NT2/D1 (cell line): Measurements from ENCODE around the gene CELSR1.

Source experiments
- DNase-seq: peaks from one replicate; pipeline ENCODE4 v3.0.0-alpha.2; 2011; ENCODE audit warnings: low read depth, low spot score
- H3K27me3 ChIP-seq: 2 replicates; pipeline ENCODE4 v1.6.0; 2011; ENCODE audit warnings: mild to moderate bottlenecking; ENCODE audit not compliant: insufficient read length, insufficient read depth
- H3K36me3 ChIP-seq: 2 replicates; pipeline ENCODE4 v1.6.1; 2011; ENCODE audit warnings: mild to moderate bottlenecking, low read length, mixed read lengths; ENCODE audit not compliant: insufficient read depth, insufficient read length
- H3K4me1 ChIP-seq: 2 replicates; pipeline ENCODE4 v1.5.1; 2011; ENCODE audit not compliant: insufficient read depth, insufficient read length
- H3K4me3 ChIP-seq: 2 replicates; pipeline ENCODE4 v1.5.1; 2011; ENCODE audit warnings: low read depth; ENCODE audit not compliant: insufficient read length
- H3K9ac ChIP-seq: 2 replicates; pipeline ENCODE4 v1.6.0; 2011; ENCODE audit warnings: low read depth; ENCODE audit not compliant: insufficient read length
- H3K9me3 ChIP-seq: 2 replicates; pipeline ENCODE4 v1.5.1; 2011; ENCODE audit warnings: mild to moderate bottlenecking, low read length; ENCODE audit not compliant: insufficient read depth
- SUZ12 ChIP-seq: IDR thresholded peaks from 2 replicates; pipeline ENCODE4 v1.6.1; 2011; ENCODE audit not compliant: insufficient read length, insufficient read depth; ENCODE audit errors: extremely low read depth
- YY1 ChIP-seq: IDR thresholded peaks from 2 replicates; pipeline ENCODE4 v1.6.1; 2011; ENCODE audit not compliant: insufficient read length, insufficient read depth
- ZNF274 ChIP-seq: IDR thresholded peaks from 2 replicates; pipeline ENCODE4 v1.6.1; 2011; ENCODE audit warnings: mild to moderate bottlenecking, low read depth, low read length

The CELSR1 gene

DNA sequence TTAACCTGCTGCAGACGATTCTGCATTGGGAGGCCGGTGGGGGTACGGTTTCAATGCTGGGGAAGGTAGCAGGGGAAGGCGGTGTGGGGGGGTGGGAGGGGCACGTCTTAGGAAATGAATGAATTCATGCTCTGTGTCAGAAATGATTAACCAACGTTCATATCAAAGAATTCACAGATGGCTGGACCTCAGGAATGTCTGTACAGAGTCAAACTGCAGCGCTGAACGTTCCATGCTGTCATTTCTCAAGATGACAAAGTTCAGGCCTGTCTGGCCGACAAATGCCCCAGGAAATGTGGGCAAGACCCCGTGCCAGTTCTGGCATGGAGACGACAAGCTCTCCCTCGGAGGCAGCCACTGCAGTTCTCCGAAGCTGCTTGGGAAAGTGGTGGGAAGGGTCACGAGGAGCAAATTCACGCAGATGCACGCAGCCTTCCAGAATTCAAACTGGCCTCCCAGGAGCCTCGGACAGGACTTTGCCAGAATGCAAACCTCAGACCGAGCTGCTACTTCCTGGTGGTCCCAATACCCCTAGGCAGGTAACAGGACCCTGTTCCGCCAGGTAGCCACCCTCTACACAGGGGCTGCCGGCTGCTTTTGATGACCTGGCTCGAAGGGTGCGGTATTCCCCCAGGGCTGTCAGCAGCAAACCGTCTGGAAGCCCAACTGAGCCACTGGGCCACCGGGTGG, 120.4 kb downstream of the CELSR1 start:
- no peak overlapping the region for H3K9ac ChIP-seq
- no peak overlapping the region for H3K4me3 ChIP-seq
- H3K27me3 ChIP-seq, result no peaks in the 10 kb centered on the region
- no peaks in the 10 kb centered on the region for H3K4me1 ChIP-seq
- H3K36me3 ChIP-seq, result peaks cover 4% of the 10 kb centered on the region
- DNase-seq, result no peak
- no peaks in the 10 kb centered on the region for H3K9me3 ChIP-seq
- no peak for TF ChIP-seq ZNF274
- no peak for TF ChIP-seq YY1
- no peak for TF ChIP-seq SUZ12

DNA sequence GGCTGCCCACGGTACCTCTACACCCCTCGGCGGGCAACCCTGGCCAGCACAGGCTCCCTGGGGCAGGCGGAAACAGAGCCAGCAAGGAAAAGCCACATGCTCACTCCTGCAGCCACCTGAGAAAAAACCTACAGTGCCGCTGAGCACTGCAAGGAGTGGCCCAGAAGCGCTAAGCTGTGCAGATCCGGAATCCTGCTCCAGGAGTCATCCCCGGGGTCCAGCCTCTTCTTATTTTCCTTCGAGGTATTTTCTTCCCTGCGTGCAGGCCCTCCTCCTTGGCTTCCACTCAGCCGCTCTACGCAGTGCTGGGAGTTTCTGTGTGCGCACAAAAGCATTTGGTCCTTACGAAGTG, 120.9 kb downstream of the CELSR1 start:
- TF ChIP-seq SUZ12 (no peak), YY1 (no peak), ZNF274 (no peak)
- no peaks in the 10 kb centered on the region for H3K9me3 ChIP-seq
- H3K4me3 ChIP-seq, result no peak overlapping the region
- no peaks in the 10 kb centered on the region for H3K4me1 ChIP-seq
- no peaks in the 10 kb centered on the region for H3K27me3 ChIP-seq
- DNase-seq, result no peak
- no peak overlapping the region for H3K9ac ChIP-seq
- H3K36me3 ChIP-seq, result peaks cover 4% of the 10 kb centered on the region

DNA sequence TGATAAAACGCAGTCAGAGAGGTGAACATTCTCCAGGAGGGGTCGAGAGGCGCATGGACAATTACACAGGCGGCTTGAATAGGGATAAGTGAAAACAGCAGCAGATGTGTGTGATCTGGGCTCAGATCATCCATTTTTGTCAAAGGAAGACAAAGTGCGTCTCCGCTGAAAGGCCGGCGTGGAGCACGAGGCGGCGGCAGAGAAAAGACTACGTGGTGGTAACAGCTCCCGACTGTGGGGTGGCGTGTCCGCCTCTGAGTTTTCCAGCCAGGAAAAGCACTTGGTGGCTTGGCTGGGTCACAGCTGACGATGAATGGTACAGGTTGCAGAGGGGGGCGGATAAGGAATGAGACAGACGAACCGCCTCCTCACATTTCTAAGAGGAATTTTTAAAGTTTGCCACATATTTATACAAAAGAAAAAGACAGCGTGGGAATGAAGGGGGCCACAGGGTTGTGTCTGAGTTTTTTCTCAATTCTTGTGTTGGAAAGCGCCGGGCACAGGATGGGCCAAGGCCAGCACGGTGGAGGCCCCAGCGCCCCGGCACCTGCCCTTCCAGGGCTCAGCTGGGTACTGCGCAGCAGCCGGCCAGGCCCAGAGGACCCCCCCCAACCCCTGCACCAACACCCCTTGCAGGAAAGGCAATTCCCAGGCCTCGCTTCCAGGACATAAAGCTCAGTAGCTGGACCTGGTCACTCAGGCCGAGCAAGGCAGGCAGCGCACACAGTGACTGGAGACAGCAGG, 121.5 kb downstream of the CELSR1 start:
- no peaks in the 10 kb centered on the region for H3K9me3 ChIP-seq
- no peak for DNase-seq
- no peaks in the 10 kb centered on the region for H3K27me3 ChIP-seq
- peaks cover 4% of the 10 kb centered on the region for H3K36me3 ChIP-seq
- H3K9ac ChIP-seq, result no peak overlapping the region
- no peaks in the 10 kb centered on the region for H3K4me1 ChIP-seq
- no peak for TF ChIP-seq ZNF274
- no peak for TF ChIP-seq YY1
- no peak for TF ChIP-seq SUZ12
- H3K4me3 ChIP-seq, result no peak overlapping the region

DNA sequence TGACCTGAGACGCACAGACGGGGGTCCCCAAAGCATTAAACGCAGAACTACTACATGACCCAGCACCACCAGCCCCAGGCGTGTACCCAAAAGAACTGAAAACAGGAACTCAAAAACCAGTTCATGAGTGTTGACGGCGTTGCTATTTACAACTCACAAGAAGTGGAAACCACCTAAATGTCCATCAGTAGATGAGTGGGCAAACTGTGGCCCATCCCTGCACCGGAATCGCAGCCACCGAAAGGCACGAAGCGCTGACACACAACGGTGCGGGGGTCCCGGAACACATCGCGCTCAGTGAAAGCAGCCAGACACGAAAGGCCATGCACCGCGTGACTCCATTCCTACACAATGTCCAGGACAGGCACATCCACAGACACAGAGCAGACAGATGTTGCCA, 122.7 kb downstream of the CELSR1 start:
- Histone ChIP-seq H3K9me3 (no peaks in the 10 kb centered on the region; the same call in 1 of the 2 replicates), H3K4me3 (no peak overlapping the region), H3K9ac (no peak overlapping the region), H3K27me3 (no peaks in the 10 kb centered on the region), H3K4me1 (peaks cover under 1% of the 10 kb centered on the region), H3K36me3 (no peaks in the 10 kb centered on the region)
- no peak for DNase-seq
- TF ChIP-seq YY1 (no peak), ZNF274 (no peak), SUZ12 (no peak)

DNA sequence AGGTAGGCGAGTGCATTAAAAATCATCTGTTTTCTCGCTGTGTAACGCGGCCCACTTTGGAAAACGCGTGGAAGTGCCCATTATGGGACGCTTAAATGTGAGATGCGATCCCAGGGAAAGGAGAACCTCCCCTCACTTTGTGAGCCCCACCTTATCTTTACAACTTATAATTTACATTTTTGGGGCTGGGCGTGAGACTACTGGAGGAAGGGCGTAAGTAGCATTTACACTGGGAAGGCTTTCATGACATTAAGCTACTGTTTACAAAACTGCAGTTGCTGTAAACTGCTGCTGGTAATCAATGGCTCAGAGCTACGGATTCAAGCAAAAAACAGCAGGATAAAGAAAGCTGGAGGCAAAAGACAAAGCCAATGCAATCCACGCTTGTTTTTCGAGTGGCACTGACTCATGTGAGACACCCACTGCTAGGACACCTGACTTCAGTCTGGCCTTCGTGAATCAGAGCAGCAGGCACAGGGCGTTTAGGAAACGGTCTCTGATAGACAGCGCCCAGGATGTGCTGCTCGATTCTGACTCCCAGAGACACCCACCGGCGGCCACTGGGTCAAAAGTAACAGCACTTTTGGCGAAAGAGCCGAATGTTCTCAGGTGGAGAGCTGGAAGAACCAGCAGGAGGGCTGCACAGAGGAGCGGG, 123.6 kb downstream of the CELSR1 start:
- no peaks in the 10 kb centered on the region for H3K27me3 ChIP-seq
- no peak for DNase-seq
- peaks cover 7% of the 10 kb centered on the region for H3K4me1 ChIP-seq
- TF ChIP-seq SUZ12, result no peak
- TF ChIP-seq ZNF274, result no peak
- no peak for TF ChIP-seq YY1
- H3K4me3 ChIP-seq, result no peak overlapping the region
- no peaks in the 10 kb centered on the region for H3K36me3 ChIP-seq
- H3K9me3 ChIP-seq, result no peaks in the 10 kb centered on the region; the same call in 1 of the 2 replicates
- no peak overlapping the region for H3K9ac ChIP-seq

DNA sequence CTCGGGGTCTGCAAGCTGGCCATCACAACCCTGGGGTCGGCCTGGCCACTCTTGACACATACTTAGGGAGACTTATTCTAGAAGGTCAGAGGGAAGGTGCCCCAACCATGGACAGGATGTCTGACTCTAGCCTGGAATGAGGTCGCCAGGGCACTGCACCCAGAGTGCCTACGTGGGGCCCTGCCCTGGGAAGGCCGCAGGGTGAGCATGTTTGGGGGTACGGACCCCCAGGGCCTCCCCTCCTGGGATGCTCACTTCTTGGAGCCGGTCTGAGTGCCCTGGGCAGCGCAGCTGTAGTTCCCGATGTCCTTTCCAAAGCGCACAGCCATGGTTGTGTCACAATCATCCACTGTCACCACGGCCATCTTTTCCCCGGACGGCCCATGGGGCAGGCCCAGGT, 126.1 kb downstream of the CELSR1 start:
- Histone ChIP-seq H3K4me1 (peaks cover 10% of the 10 kb centered on the region), H3K9ac (no peak overlapping the region), H3K27me3 (no peaks in the 10 kb centered on the region), H3K4me3 (no peak overlapping the region), H3K9me3 (no peaks in the 10 kb centered on the region; the same call in 1 of the 2 replicates), H3K36me3 (peaks cover 2% of the 10 kb centered on the region)
- TF ChIP-seq ZNF274, result no peak
- TF ChIP-seq YY1, result no peak
- no peak for TF ChIP-seq SUZ12
- no peak for DNase-seq

DNA sequence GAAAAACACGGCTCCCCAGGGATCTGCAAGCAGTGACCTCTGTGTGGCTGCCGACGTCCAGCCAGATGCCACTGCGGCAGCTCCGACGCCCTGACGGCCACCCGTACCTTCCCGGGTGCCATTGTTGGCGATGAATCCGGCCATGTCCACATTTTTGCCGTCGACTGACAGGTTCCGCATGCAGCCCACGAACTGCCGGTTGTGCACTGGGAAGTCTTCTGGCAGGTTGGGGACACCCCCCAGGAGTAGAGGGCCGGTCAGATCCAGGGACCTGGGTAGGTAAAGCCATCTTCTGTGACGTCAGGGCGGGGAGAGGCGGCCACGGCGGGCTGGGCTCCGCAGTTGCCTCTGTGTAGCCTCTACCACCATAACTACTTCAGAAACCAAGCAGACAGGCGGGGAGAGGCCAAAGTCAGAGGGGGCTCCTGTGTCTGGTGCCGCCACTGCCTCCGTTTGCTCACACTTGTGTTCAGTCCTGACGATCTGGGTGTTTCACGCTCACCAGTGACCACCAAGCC, 127.1 kb downstream of the CELSR1 start:
- no peak overlapping the region for H3K9ac ChIP-seq
- no peak overlapping the region for H3K4me3 ChIP-seq
- H3K27me3 ChIP-seq, result no peaks in the 10 kb centered on the region
- peaks cover 10% of the 10 kb centered on the region for H3K4me1 ChIP-seq
- peaks cover 2% of the 10 kb centered on the region for H3K36me3 ChIP-seq
- DNase-seq, result no peak
- H3K9me3 ChIP-seq, result no peaks in the 10 kb centered on the region; the same call in 1 of the 2 replicates
- TF ChIP-seq SUZ12 (no peak), YY1 (no peak), ZNF274 (no peak)
